Activated CD4-positive, alpha-beta T cell treated with anti-CD3 and anti-CD28 coated beads for 48 hours (primary cell): ENCODE results near the gene GPR158.

Experiments used
- DNase-seq: peaks from one replicate; pipeline ENCODE4 v3.0.0-alpha.2; 2020

GPR158 gene

DNA sequence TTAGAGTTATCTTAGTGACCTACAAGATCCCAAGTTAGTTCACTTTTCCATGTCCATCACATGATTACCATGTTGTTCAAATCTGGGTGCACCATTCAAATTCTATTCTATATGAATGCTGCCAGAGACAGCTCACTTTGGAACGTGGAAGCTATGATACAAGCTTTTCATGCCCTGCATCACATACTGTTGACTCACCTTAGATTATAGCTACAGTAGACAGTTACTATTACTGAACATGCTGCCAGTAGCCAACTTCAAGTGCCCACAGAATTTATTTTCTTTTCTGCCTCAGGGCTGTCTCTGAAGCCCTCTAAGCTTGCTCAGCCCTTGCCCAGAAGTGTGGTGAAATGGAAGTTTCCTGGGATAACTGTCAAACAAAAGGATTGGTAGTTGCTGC lies 231.1 kb downstream of the GPR158 start:
- DNase-seq: no peak

DNA sequence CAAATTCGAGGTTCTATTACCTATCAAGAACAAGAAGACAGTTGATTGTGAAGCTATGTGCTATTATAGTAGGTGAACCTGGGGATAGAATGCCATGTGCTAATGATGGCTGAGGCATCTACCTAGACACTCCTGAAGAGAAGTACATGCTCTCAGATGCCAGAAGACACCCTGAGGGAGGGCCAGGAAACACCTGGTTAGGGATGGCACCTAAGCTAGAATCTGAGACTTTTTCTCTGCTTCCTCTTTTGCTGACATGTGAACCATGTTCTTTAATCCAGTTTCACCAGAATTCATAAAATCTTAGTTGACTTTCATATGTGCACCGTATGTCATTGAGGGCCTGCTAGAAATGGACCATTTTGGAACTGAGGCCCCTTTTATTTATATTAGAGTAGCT lies 242.8 kb downstream of the GPR158 start:
- no peak for DNase-seq

DNA sequence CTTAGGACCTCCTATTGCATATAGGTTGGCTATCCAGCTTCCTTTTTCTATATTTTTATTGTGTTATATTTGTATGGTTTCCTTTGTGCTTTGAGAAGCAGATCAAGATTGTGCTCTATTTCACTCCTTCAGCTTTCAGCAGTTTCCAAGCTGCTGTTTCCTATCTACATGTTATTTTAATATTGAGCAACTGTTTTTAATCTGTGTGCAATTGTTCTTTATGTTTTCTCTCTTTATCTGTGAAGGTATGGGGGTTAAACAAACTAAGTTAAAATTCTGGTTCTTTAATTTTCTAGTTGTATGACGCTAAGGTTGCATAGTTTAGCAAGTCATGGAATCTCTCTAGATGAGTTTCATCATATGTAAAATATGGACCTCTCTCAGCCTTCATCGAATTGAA lies 251.0 kb downstream of the GPR158 start:
- DNase-seq: no peak

DNA sequence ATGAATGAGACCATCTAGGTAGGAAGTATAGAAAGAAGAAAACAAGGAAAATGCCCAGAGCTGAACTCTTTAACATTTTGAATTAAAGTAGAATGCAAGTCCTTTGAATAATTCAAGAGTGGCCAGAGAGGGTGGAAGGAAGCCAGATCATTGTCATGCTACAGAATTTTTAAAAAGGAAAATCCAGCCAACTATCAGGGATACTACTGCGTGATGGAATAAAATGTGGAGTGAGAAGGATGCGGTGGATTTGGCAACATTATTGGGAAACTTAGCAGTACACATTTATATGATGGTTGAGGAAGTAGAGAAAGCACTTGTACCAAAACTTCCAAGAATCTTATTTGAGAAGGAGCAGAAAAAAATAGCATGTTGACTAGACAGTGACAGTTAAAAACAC lies 261.6 kb downstream of the GPR158 start:
- no peak for DNase-seq

DNA sequence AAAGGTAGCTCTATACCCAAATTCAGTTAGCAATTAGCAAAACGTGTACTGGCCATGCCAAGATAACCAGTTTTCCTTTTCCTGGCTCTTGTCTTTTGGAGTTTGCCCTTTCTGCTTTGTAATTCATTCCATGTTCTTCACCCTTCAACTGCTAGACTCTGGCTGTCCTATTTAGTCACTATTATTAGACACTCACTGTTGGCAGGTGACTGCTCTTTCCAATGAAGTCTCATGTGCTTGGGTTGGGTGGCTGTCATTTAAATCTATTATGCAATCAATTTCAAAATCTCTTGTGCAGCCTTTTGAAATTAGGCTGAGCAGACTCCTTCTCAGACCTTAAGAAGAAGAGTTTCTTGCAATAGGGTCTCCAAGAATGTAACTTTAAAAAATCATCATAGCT lies 266.5 kb downstream of the GPR158 start:
- DNase-seq: no peak

DNA sequence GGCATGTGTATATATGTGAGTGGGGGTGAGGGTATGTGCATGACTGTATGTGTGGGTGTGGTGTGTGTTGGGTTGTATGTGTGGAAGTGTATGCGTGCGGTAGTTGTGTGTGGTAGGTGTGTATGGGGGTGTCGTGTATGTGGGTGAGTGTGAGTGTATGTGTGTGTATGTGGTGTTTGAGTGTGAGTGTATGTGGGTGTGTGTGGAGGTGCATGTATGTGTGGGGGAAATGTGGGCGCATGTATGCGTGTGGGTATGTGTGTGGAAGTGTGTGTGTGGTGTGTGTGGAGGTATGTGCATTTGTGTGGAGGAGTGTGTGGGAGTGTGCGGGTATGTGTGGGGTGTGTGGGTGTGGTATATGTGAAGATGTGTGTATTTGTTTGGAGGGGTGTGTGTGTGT lies 269.5 kb downstream of the GPR158 start:
- DNase-seq: no peak

DNA sequence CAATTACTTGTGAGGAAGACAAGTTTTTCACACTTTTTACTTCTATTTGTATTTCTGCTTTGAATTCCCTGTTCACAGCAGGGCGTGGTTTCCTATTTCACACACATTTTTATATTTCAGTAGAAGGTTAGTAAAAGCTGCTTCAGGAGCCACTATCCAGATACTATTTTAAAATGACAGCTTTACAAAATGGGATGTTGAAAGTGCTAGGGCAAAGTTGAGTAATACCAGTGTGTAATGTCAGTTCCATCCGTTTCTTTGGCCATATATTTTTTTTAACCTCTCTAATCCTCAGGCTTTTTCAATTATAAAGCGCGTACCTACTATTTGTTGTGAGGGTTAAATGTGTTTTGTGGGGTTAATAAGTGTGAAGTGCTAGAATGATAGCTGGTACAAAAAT lies 276.6 kb downstream of the GPR158 start:
- no peak for DNase-seq

DNA sequence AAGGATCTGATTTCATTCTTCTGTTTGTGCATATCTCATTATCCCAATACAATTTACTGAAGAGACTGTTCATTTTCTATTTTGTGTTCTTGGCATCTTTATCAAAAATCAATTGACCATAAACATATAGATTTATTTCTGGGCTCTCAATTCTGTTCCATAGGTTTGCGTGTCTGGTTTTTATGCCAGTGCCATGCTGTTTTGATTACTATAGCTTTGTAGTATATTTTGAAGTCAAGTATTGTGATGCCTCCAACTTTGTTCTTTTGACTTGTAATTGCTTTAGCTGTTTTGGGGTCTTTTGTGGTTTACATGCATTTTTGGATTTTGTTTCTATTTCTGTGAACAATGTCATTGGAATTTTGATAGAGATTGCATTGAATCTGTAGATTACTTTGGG lies 278.8 kb downstream of the GPR158 start:
- no peak for DNase-seq

DNA sequence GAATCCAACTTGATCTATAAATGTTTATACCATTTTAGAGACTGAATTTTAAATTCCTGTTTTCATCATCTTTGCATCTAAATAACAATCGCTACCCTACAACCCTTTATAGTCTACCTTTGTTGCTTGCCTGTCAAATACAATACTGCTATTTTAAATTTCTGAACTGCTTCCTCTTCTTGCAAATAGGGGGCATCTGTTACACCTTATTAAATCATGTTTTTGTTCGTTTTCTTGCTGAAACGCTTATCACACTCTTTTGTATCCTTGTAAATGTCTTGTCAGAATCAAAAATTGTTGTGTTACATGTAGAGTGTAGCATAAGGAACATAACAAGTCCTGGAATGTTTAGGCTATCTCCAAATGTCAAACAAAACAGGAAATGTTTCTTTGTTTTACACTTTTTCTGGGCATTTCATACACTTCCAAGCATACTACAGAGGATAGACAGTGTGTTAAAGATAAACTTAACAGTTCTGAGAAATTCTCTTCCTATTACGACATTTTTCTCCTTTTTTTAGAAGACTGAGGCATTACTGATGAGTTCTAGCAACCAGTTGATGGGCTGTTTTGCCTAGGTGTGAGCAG lies 281.3 kb downstream of the GPR158 start:
- no peak for DNase-seq

DNA sequence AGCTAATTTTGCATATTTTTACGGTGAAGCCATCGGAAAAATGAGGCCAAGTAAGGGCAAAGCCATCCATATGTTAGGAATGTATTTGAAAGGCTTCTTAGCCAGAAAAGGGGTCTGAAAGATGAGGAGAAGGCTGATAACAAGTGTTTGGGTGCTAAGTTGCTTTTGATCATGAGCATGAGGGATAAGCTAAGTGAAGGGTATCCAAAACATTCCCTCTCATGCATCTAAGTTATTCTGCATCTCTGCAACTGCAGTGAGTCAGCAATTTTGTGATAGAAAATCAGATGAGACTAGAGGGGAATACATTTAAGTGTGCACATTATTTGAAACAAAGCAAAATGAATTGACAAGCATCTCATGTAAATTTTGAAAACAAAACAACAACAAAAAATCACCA lies 282.8 kb downstream of the GPR158 start:
- DNase-seq: no peak

DNA sequence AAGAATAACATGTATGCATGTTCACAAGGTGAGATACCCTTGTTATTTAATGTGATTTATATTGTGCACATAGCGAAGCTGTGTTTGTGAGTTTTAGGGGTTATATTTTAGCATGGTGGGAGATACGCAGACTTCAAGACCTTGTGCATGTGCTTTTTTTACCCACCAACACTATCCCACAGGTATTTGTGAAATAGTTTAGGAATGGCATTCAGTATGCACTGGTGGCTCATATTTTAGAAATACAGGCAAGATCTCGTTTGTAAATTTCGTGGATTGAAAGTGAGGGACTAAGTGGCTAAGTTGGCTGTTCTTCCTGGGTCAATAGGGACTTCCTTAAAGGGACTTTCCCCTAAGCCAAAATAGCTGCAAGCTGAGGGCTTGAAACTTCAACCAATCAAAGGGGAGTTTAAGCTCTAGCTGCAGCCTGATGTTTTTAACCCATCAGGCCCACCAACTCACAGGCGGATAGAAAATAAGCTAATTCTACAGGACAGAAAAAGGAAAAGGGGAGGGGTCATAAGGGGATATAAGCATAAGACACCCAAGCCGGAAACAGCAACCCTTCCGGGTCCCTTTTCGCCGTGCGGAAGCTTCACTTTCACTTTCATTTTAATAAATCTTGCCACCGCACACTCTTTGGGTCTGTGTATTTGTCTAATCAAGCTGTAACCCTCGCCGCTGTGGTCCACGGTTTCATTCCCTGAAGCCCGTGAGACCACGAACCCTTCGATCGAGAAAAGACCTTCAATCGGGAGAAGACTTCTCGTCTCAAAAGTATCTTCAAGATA lies 291.0 kb downstream of the GPR158 start:
- DNase-seq: no peak

DNA sequence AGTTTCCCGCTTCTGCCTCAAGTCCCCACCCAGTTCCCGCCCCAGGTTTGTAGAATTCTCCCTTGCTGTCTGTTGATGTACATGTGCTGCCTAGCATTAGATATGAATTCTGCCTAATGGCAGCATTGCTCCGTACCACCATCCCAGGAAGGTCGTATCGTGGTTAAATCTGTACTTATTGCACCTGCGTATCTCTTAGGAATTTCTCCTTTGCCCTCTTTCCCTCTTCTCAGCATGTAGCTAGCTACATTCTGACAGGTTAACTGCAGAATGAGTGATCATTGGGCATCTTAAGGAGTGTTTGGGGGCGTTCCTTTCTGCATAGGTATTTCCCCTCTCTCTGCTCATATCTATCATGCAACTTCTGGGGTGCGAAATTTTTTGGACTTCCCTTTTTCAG lies 293.1 kb downstream of the GPR158 start:
- no peak for DNase-seq

DNA sequence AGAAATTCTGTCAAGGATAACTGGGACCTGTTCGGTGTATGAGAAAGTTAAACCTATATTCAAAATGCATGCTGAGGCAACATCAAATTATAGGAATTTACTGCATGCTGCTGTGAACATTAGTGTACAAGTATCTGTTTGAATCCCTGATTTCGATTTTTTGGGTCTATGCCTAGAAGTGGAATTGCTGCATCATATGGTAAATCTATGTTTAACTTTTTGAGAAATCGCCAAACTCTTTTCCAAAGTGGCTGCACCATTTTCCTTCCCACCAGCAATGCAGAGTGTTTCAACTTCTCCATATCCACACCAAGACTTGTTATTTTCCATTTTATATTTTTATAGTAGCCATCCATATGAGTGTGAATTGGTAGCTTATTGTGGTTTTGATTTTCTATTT lies 306.7 kb downstream of the GPR158 start:
- DNase-seq: no peak

DNA sequence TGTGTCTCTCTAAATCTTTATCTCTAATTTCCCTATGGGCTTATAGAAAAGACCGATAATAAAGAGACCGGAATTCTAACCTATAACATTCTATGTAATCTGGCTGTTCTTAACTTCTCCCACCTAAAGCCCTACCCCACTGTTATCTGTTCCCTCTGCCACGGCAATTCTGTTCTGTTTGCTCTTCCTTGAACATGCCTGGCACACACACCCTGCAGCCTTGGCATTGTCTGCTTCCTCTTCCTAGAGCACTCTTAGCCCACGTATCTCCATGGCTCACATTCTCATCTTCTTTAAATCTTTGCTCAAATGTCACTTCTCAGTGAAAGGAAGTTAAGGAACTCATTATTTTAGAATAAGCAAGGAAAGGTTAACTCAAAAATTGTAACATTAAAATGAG lies 309.2 kb downstream of the GPR158 start:
- DNase-seq: no peak

DNA sequence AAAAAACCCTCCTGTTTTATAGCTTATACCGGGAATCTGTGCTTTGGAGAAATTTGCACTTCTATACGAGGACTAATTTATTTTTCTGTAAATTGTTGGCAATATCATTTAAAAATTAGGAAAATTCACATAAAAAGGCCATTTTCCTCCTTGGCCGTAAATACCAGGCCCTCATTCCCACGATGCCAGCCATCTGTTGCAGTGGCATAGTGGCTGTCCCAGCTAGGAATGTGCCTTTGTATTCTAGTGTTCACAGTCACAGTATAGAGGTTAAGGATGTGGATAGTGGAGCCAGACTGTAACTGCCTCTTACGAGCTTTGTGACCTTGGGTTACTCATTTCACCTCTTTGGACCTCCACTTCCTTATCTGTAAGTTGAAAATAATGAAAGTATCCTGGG lies 312.5 kb downstream of the GPR158 start:
- DNase-seq: no peak

DNA sequence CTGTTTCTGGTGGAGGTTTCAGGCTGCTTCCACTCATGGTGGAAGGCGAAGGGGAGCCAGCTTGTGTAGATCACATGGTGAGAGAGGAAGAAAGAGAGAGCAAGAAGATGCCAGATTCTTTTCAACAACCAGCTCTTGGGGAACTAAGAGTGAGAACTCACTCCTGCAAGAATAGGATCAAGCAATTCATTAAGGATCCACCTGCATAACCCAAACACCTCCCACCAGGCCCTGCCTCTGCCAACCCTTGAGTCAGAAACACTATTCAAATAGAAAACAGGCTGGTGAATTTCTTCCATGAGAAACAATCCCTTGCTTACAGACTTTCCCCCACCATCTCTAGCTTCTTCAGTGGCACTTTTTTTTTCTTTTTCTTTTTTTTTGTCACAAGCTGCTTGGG lies 317.2 kb downstream of the GPR158 start:
- DNase-seq: no peak

DNA sequence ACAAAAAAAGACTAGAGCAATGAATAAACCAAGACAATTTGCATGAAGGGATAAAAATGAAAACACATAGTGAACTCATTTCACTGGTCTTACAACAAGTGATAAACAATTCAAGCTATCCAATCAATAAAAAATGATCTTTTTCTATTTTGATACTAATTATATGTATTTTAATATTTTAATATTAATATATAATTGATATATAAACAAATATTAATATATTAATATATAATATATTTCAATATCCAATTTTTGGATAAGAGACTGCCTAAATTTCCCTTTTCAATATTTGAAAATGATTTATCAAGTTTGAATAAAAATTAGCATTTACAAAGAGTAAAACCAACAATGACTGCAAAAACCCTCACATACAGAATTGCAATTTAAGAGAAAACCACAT lies 317.9 kb downstream of the GPR158 start:
- DNase-seq: no peak

DNA sequence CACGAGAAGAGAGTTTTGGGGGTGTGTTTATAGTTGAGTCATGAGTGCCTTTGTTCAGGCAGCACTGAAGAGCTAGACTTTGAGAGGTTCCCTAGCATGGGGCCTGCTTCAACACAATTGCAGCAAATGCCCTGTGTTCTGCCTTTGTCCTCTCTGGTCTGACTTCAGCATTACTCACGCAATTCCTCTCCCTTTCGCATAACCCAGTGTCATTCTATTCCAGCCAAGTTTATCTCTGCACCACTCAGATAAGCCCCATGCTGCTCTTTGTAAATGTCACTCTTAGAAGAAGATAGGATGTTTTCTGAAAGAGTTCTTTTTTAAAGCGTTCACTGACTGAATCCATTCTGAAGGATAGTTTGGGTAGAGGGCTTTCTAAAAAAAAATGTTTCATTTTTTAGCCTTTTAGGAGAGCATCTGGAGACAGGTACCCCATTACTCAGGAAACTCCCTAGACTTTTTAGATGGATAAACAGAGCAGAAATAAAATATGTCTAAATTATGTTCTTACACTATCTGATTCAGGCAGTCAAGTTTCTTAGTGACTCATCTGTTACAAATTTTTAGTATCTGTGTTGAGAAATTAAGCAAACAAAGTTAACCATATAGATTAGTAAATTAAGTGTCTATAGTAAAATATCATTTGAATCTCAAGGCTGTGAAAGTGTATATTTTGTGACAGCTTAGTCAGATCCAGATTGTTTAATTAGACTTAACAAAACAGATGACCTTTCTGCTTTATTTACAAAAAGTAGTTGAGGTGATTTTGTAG lies 318.5 kb downstream of the GPR158 start:
- no peak for DNase-seq

DNA sequence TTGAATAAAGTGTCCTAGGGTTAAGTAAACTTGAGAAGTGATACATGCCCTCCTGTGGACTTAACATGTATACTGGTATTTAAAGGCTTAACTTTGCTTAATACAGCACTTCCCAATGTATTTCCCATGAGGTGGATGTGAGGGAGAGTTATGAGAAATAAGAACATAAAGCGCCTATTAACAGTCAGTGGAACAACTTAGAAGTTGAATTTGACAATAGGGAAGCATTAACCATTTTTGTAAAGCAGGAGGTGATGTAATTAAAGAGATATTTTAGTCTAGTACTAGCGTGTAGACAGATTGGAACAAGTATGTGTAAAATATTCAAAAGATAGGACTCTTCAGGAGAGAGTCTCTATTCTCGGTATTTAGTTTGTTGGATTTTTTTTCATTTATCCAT lies 322.4 kb downstream of the GPR158 start:
- no peak for DNase-seq

DNA sequence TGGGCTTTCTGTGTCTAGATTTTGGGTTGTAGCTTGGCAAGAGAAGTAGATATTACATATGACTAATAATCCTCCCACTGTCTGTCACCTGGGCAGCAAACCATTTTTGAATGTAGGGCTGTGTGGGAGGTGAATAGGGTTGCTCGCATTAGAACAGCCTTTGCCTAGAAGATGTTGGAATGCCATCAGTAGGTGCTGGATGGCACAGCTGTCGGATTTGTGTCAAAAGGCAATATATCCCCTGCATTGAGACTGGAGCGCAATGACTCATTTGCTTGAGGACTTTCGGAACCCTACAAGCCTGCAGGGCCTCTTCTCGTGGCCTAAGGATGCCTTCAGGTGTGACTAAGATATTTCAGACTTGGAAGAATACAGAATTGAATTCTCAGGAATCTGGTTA lies 323.8 kb downstream of the GPR158 start:
- DNase-seq: no peak

DNA sequence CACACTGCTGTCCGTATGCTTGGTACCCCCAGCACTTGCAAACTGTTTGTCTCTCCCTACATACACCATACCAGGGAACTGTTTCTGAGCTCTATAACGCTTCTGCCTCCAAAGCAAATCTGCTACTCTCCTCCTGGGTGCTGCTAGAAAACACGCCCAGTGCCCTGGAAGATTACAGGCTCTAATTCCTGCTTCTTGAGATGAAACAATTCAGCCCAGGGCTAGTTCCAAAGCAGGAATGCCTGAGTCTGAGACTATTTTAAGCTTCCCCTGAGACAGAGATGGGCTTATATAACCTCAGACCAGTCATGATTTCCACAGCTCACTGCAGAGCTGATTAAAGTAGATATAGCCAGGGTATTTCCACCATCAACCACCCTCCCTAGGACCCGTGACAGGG lies 327.1 kb downstream of the GPR158 start:
- DNase-seq: no peak

DNA sequence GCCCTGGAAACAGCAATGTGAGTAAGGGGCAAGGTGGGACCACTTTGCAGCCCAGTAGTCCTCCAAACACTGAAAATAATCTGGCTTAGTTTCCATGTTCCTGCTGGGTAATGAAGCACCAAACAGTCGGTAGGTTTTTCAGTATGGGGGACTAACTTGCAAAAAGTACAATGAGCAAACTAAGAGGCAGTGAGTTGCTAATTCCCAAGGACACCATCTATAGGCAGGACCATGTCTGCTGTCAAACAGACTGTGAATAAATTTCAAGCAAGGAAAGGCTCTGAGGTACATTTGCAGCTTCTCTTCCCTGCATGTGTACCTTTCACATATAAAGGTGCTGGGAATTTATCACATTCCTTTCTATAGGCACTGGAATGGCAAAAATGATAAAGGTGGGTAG lies 327.7 kb downstream of the GPR158 start:
- no peak for DNase-seq

DNA sequence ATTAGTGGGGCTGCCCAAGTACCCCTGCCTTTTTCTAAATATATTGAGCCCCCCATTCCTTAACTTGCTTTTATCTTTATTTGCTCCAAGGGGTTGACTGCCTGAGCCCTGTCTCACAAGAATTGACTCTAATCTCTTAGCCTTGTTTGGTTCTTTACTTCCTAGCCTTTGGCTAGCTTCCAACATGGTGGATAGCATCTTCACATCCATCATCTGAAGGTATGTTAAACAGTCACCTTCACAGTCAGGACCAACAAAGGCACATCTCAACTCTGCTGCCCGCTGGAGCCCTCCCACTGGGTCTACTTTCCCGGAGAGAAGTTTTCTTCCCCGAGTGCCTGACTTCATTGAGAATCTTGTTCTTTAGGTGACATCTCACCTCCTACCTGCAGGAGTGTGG lies 329.5 kb downstream of the GPR158 start:
- DNase-seq: no peak

DNA sequence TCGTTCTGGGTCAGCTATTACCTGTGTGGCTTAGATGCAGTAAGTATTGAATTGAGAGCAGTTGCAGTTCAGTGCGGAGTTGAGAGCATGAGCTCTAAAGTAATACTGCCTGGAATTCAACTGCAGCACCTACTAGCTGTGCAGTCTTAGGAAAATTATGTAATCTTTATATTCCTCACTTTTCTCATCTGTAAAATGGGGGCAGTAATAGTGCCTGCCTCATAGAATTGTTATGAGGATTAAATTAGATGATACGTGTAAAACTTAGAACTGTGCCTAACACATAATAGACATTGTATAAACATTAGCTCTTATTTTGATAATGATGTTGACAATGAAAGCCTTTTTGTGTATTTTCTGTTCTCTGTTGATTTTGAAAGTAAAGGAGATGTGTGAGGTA lies 330.0 kb downstream of the GPR158 start:
- no peak for DNase-seq
